ENCODE results near the gene PSME3IP1.

PSME3IP1 gene

DNA sequence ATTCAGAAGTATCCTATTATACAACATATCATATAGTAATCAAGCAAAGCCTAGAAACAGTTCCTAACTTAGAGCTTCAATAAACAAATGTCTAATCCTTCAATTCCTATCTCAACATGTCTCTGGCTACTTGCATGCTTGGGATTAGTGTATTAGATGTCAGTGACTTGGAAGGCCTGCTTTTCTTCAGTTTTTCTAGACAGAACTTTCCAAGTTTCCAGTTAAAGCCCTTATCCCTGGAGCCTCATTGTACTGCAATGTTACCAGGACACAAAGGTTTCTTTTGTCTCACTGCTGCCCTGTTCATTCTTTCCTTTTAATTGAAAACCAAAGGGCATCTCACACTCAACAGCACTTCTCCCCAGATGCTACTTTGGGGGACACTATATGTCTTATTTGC lies 16.5 kb downstream of the PSME3IP1 start:
- no peak for DNase-seq (ENCODE audit: low read depth in 1 of 2, low spot score in 1 of 2)

- no peak for DNase-seq (ENCODE audit: low read depth in 1 of 2, low spot score in 1 of 2)
Measured at GRCh38 chr16:57167953-57168352, 17.9 kb downstream of the PSME3IP1 start.

DNA sequence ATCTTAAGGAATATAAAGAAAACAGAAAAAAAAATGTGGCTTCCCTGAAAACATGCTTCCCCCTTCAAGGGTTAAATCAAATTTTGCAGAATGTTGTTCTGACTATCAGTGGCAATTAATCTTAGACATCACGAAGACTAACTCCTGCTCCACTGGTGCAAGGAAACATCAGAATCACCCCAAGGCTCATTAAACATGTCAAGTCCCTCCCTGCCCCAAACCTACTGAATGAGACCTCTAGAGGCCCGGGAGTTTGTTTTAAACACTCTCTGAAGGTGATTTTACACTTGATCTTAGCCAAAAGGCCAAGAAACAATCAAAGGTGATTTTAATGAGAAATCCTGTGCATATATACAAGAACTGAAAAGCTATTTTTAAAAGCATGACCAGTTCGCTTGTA lies 18.3 kb downstream of the PSME3IP1 start:
- DNase-seq (ENCODE audit: low read depth in 1 of 2, low spot score in 1 of 2) = no peak

DNA sequence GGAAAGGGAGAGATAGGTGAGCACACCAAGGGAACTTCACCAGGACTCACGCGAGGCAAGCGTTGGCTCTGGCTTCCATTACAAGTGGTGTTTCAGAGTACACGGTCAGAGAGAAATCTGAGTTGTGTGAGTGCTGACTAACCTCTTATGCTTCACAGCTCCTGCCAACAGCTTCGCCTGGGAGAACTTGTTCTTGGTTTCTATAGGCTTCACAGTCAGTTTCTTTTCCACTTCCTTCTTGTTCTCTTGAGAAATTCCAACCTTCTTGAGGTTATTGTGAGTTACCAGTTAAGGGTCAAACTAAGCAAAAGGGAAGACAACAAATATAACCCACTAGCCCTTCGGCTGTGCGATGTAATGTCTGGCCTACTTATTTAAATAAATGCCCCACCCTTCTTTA lies 18.9 kb downstream of the PSME3IP1 start:
- no peak for DNase-seq (ENCODE audit: low read depth in 1 of 2, low spot score in 1 of 2)

DNA sequence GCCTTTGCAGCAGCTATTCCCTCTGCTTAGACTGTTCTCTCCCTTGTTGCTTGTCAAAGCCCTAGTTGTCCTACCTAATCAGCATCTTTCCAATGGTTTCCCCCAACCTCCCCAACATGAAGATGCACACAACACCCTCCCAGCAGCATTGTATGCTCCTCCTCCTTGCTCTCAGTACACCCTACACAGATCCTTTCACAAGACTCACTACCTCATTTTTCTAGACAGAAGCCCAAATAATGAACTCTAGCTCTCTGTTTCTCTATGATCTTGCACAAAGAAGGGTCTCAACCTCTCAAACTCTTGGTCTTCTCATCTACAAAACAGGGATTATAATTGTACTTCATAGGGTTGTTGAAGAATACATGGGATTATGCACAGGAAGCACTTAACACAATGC lies 19.4 kb downstream of the PSME3IP1 start:
- no peak for DNase-seq (ENCODE audit: low read depth in 1 of 2, low spot score in 1 of 2)

GRCh38 chr16:57165938-57166337 lies 19.9 kb downstream of the PSME3IP1 start:
- DNase-seq (ENCODE audit: low read depth in 1 of 2, low spot score in 1 of 2) = no peak

DNA sequence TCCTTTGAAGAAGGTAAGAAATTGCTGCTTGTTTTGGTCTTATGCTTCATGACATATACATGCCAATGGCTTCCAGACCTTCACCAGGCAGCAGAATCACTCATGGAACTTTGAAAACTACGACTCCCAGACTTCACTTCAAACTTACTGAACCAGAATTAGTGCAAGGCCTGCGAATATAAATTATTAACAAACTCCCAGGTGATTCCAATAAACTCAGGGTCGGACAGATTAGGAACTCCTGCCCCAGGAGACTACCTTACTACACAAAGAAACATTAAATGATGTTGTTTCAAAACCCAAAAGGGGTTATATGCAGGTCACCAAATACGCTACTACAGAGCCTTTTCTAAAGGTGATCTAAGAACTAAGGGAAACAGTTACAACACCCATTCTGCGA lies 20.4 kb downstream of the PSME3IP1 start:
- no peak for DNase-seq (ENCODE audit: low read depth in 1 of 2, low spot score in 1 of 2)

- DNase-seq (ENCODE audit: low read depth in 1 of 2, low spot score in 1 of 2) = no peak
Measured at GRCh38 chr16:57163842-57164241, 22.0 kb downstream of the PSME3IP1 start.

GRCh38 chr16:57159447-57159846 lies 26.4 kb downstream of the PSME3IP1 start:
- DNase-seq (ENCODE audit: low read depth in 1 of 2, low spot score in 1 of 2) = no peak

DNA sequence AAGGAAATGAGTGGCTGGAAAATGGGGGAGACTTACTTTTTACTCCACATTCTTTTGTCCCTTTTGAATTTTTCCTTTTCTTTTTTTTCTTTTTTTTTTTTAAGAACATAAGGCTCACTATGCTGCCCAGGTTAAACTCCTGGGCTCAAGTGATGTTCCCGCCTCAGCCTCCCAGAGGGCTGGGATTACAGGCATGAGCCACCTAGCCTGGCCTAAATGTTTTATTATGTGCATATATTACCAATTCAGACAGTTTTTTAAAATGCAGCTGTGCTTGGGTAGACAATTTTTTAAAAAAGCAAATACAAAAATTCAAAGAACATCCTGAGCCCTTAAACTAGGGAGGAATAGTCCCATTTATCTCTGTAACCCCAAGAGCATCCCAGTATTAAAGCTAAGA lies 28.3 kb downstream of the PSME3IP1 start:
- no peak for DNase-seq (ENCODE audit: low read depth in 1 of 2, low spot score in 1 of 2)

- no peak for DNase-seq (ENCODE audit: low read depth in 1 of 2, low spot score in 1 of 2)
Measured at GRCh38 chr16:57156351-57156703, 29.5 kb downstream of the PSME3IP1 start.

GRCh38 chr16:57155702-57156350 lies 30.0 kb downstream of the PSME3IP1 start:
- no peak for DNase-seq (ENCODE audit: low read depth in 1 of 2, low spot score in 1 of 2)

DNA sequence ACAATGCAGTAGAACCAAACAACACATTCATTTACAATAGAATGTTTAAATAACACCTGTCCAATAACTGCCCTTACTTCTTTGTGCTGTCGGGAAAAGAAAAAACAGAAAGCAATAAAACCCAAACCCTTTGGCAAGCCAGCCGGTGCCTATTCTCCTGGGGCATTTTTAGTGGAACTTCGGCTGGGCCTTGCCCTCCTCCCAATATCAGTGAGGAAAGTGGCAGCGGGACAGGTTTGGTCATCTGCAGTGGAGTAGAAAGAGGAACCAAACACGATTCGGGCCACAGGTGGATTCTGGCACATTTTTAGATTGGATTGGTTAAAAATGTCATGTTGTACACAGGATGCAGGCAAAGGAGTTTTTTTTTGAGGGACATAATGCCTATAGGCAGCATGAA lies 32.0 kb downstream of the PSME3IP1 start:
- DNase-seq (ENCODE audit: low read depth in 1 of 2, low spot score in 1 of 2) = no peak

DNA sequence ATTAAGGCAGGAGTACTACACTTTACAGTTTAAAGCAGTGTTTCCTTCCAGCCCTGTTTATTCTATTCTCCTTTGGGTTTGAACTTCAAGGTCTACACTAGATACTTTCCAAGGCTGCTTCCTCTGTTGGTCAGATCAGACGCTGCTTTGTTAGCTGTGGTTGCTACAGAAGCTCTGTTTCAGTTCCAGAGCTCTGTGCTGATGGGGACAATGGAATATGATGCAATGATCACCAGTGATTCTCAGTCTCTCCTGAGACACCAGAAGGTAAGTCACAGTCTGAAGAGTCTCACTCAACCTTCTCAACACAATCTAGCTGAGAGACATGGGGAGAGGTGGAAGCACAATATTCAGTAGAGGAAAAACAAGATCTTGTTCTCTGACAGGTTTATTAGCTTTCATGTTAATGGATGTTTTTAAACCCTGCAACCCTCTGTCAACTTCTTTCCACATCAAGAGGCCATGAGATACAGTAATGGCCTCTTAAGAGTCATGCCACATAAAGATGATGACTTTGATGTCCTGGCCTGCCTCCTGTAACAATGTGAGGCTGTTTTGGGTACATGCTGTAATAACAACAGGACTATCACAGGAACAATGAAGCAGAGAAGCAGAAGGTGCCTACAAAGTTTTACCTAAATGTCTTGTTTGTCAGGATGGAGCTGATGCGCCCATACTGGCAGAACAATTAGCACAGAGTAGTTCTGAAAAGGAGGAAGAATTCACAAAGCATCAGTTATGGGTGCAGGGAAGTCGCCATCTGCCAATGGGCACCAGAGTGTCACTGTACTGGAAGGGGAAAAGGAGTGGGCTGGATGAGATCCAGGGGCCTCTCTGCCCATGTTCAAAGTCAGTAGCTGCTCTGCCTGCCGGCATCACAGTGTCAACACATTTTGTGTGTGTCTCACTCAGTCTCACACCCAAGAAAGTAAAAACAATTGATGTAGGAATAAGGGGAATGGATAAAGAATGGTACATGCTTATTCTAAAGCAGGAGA lies 33.4 kb downstream of the PSME3IP1 start:
- DNase-seq (ENCODE audit: low read depth in 1 of 2, low spot score in 1 of 2) = no peak

- DNase-seq (ENCODE audit: low read depth in 1 of 2, low spot score in 1 of 2) = no peak
Measured at GRCh38 chr16:57151369-57151768, 34.5 kb downstream of the PSME3IP1 start.

- no peak for DNase-seq (ENCODE audit: low read depth in 1 of 2, low spot score in 1 of 2)
Measured at GRCh38 chr16:57150682-57151330, 35.0 kb downstream of the PSME3IP1 start.

DNA sequence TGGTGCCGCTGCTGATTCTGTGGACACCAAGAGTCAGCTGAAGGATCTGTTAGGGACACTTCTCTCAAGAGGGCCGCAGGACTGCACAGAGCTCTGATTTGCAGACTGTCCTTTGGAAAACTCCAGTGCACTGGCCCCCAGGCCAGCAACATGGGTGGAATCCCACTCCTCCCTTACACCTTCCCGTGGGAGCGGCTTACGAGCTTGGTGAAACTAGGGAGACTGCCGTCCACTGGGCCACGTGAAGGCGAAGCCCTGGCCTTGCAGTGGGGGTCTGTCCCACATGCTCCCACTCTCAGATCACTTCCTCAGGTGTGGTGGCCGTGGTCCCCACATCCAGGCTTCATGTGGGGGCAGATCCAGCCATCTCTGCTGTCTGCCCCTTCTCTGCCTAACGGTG lies 36.4 kb downstream of the PSME3IP1 start:
- DNase-seq (ENCODE audit: low read depth in 1 of 2, low spot score in 1 of 2) = no peak

- no peak for DNase-seq (ENCODE audit: low read depth in 1 of 2, low spot score in 1 of 2)
Measured at GRCh38 chr16:57148481-57148880, 37.4 kb downstream of the PSME3IP1 start.

DNA sequence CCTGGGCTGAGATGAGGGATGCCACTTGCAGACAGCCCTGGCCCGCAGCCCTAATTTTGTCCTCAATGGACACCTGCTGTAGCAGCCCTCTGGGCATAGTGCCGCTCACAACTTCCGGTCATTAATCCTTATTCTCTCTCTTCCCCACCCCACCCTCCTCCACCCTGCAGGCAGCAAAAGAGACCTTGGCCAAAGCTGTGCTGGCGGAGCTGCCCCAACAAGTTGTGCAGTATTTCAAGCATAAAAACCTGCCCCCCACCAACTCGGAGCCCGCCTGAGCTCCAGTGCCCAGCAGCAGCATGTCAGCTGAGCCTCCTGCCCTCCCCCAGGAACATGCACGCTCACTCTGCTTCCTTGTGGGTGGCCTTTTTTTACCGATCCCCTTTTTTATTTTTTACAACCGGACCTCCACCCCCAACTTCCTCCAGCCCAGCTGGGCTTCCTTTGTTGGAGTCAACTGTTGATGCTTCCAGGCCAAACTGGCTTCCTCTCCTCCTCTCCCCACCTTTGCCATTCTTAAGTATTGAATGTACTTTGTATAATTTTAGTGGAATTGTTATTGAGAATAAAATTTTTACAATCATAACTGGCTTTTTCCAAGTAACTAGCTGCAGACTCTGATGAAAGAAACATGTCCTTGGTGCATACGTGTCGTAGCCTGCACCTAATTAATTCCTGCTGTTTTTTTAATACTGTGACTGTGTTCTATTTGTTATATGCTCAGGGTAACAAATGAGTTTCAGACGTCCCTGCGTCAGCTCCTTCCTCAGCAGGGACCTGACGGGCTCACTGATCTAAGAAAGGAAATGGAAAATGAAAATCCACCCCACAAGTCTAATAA lies 38.2 kb downstream of the PSME3IP1 start:
- no peak for DNase-seq (ENCODE audit: low read depth in 1 of 2, low spot score in 1 of 2)

GRCh38 chr16:57146735-57147134 lies 39.1 kb downstream of the PSME3IP1 start:
- no peak for DNase-seq (ENCODE audit: low read depth in 1 of 2, low spot score in 1 of 2)

DNA sequence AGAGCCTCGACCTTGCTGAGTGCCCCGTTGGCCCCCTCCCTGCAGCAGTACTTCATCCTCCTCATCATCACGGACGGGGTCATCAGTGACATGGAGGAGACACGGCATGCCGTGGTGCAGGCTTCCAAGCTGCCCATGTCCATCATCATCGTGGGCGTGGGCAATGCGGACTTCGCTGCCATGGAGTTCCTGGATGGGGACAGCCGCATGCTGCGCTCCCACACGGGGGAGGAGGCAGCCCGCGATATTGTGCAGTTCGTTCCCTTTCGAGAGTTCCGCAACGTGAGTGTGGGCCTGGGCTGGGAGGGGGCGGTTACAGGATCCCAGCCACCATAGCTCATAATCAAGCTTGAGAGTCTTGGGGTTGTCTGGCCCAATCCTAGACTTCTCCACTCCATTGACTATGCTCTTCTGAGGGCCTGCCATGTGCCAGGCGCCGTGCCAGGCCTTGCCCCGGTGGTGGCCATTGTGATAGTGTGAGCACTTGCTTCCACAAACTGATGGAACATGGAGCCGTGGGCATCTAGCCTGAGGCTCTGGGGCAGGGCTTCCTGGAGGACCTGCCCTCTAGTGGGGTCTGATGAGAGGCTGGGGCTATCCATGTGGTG lies 39.7 kb downstream of the PSME3IP1 start:
- no peak for DNase-seq (ENCODE audit: low read depth in 1 of 2, low spot score in 1 of 2)

Data from activated T-helper 1 cell treated with anti-CD3 and anti-CD28 coated beads, Interleukin-2, amount 50 U/mL, for 16 hours (primary cell).